Measurements from ENCODE around the gene LMBRD1.
"Not testable (repeated sequence)": the region's sequence is repeated elsewhere in the genome, so short reads cannot be mapped to it uniquely, and the experiment has no call there.

LMBRD1 gene

DNA sequence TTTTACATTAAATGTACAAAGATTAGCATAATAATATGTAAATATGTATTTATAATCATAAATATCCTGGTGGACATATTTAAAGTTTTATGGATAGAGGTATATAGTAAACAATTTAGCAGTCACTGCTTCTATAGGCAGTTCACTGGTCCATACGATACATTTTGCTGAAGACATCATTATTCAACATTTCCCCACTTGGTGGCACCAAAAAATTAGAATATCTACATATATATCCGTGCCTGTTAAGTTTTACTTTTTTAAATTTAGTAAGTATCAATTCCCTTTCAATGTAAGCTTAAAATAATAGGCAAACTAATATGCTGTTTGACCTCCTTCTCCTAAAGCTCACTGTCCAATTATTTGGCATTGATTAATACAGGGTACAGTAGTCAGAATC lies 64.2 kb downstream of the LMBRD1 start:
- no peak for DNase-seq

DNA sequence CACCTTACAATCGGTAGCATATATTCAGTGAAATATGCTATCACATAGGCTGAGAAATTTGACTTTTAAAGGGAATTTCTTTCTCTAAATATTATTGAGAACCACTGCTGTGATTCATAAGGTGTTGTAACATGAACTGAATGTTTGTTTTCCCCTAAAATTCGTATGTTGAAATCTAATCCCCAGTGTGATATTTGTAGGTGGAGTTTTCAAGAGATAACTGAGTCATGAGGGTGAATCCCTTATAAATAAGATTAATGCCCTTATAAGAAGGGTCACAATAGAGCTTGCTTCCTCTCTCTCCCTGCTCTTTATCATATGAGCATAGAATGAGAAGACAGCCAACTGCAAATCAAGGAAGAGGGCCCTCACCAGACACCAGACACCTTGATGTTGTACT lies 64.8 kb downstream of the LMBRD1 start:
- no peak for DNase-seq

DNA sequence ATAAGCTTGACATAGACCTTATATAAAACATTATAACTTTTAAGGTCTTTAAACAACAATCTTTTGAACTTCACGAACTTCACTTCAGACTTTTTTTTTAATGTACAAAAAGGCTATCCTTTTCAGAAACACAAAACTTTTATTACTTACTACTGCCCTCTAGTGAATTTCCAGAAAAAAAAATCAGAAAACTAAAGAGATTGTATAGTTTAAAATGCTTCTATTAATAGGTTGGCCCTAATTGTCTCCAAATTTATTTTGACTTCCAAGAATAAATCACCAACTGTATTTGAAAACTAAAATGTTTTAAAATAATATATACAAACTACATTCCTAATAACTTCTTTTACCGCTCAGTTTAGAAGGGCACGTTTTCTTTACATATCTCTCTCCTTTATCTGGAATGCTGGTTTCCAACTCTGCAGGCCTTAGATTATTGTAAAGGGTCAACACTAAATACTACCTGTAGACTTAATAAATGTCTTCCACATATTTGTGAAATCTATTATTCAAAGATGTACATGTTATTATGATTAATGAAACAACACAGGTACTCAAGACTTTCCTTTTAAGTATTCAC lies 66.8 kb downstream of the LMBRD1 start:
- DNase-seq: no peak

DNA sequence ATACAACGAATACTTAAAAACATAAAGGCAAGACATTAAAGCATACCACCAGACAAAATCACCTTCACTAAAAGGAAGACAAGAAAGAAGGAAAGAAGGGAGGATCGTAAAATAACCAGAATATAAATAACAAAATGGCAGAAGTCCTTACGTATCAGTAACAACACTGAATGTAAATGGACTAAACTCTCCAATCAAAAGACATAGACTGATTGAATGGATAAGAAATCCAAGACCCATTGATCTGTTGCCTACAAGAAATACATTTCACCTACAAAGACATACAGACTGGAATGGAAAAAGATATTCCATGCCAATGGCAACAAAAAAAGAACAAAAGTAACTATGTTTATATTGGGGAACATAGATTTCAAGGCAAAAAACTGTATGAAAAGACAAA lies 74.1 kb downstream of the LMBRD1 start:
- no peak for DNase-seq

GRCh38 chr6:69719602-69720193 lies 77.1 kb downstream of the LMBRD1 start:
- no peak for DNase-seq

GRCh38 chr6:69706724-69707123 lies 90.1 kb downstream of the LMBRD1 start:
- no peak for DNase-seq

DNA sequence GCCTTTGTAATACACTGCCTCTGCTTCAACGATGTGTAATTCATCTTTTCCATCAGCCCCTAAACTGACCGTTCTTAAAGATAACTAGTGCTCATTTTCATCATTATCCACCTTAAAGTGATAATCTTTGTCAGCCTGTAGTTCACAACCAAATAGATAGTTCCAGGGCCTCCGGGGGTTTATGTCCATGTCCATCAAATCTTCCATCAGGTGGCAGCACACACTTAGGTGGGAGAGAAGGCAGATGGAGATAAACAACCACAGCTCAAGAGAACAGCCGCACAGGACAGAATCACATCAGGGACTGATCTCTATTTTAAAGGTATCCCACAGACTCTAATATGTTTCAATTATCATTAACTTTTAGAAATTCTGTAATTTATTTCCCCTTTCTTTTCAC lies 90.9 kb downstream of the LMBRD1 start:
- no peak for DNase-seq

DNA sequence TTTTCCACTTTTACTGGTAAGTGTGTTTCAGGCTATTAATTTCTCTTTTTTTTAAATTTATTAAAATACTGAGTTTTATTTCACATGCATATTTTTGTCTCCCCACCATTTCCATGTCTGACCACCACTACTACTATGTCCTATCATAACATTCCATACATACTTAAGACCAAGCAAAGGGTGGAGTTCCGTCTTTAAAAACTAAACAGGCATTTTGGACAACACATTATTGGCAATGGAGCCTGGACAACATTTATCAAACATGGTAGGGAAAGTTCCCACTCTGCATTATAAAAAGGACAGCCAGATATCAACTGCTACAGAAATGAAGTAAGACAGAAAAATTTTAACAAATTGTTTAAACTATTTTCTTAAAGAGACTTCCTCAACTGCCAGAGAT lies 91.9 kb downstream of the LMBRD1 start:
- no peak for DNase-seq

- no peak for DNase-seq
Observed at GRCh38 chr6:69699655-69700054, 97.2 kb downstream of the LMBRD1 start.

- no peak for DNase-seq
Observed at GRCh38 chr6:69696273-69696672, 100.5 kb downstream of the LMBRD1 start.

DNA sequence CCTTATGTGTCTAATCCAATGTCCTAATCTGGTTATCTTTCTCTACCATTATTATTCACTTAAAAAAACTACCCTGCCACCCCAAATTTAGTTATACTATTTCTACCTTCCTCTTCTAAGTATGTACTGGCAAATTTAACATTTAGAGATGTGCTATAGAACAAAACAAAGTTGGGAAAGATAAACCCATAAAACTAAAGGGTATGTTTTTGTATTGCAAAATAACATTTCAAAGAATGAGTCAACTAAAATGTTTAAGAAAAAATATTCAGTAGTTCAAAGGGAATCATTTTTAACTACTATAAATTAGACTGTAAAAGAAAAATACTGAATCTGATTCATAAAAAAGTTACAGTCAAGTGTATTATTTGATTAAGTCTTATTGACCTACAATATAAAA lies 103.0 kb downstream of the LMBRD1 start:
- no peak for DNase-seq

DNA sequence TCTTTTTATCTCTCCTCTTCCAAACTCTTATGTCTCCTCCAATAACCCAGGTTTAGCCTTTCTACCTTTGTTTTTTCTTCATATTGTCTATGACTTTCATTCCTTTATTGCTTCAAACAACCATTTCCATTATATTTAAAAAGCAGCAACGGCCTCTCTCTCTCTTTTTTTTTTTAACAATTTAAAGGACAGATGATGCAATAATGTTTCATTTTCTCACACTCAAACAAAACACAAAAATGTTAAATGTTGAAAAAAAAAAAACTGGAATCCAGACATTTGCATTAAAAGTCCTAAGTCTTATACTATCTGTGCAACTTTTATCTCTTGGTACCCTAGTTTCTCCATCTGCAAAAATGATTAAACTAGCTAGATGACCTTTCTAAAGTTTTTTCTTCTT lies 105.8 kb downstream of the LMBRD1 start:
- DNase-seq: no peak

GRCh38 chr6:69680302-69680701 lies 116.5 kb downstream of the LMBRD1 start:
- no peak for DNase-seq

- DNase-seq: no peak
Observed at GRCh38 chr6:69673298-69673697, 123.5 kb downstream of the LMBRD1 start.

GRCh38 chr6:69668916-69669315 lies 127.9 kb downstream of the LMBRD1 start:
- DNase-seq: no peak

GRCh38 chr6:69666779-69667178 lies 130.0 kb downstream of the LMBRD1 start:
- DNase-seq: not testable (repeated sequence)

DNA sequence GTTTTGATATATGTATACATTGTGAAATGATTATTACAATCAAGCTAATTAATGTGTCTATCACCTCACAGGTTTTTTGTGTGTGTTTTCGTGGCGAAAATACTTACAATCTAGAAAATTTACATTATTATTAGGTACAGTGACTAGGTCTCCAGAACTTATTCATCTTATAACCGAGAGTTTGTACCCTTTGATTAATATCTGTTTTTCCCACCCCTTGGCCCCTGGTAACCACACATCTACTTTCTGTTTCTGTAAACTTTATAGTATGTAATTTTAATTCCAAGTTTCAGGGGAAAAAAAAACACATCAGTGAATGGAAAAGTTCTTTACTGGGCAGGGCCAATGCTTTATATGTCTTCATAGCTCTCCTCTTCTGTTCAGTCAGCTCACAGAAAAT lies 131.4 kb downstream of the LMBRD1 start:
- no peak for DNase-seq

DNA sequence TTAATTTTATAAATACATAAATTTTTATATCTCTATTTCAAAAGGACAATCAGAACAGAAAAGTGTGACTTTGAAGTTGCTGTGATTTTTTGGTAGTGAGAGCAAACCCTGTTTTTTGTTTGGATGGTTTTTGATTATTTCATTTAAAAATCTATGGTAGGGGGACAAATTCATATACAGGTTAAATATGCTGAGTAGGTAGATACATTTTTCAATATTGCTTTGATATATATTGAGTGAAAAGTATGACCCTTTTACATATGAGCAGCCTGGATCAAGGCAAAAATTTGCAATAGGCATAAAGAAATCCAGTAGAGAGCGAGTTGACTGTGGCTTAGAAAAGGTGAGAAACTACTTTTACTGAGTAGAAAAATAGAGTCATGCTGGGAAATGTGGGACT lies 132.3 kb downstream of the LMBRD1 start:
- no peak for DNase-seq

DNA sequence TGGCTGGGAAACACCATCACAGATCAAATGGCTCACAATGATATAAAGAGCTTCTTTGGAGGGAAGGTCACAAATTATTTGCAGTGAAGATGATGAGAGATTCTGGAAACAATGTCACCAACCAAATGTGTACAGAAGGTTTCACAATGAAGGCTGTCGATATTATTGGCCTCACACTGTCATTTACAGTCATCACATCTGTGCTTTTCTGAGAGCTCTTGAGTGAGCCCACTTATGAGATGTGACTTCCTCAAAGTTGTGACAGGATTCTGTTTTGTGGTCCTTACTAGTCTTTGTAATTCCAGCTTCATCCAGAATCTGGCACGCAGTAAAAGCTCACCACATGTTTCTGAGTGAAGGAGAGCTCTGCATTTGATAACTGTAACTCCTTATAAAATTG lies 133.6 kb downstream of the LMBRD1 start:
- no peak for DNase-seq

DNA sequence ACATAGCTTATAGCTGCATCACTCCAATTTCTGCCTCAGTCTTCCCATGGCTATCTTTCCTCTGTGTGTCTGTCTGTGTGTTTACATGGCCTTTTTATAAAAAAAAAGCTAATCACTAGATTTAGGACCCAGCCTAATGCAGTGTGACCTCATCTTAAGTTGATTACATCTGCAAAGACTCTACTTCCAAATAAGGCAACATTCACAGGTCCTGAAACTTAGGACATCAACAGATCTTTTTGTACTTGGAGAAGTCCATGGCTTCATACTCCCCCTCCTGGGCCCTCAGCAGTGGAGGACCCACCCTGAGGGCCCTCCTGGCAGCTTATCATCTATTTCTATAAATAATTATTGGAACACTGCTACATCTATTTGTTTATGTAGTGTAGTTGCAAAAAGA lies 146.1 kb downstream of the LMBRD1 start:
- DNase-seq: no peak

- no peak for DNase-seq
Observed at GRCh38 chr6:69647726-69648125, 149.1 kb downstream of the LMBRD1 start.

DNA sequence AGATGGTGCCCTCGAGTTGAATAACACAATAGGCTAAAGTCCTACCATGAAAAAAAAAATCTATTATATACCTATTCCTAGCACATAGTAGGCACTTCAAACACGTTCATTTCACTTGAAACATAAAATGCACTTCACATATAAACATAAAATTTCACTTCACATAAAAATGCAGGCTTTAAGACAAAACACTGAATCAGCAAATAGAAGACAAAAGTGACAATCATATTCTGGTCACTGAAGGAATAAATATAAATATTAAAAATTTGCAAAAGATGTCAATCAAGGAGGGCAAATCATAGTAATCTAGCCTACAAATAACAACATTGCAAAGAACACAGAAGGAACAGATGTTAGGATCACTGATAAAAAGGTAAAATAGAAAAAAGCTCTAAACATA lies 153.1 kb downstream of the LMBRD1 start:
- DNase-seq: no peak

- DNase-seq: no peak
Observed at GRCh38 chr6:69632932-69633331, 163.9 kb downstream of the LMBRD1 start.

- DNase-seq: peak; percentile 5
Observed at GRCh38 chr6:69631552-69632346, 165.1 kb downstream of the LMBRD1 start.

GRCh38 chr6:69630767-69631166 lies 166.0 kb downstream of the LMBRD1 start:
- no peak for DNase-seq

Data from activated CD4-positive, alpha-beta T cell treated with anti-CD3 and anti-CD28 coated beads, Interleukin-2, amount 50 U/mL, for 16 hours (primary cell).